Nephron (organoid): ENCODE data around the gene SLCO4A1.

ENCODE experiments used
- H3K27ac Mint-ChIP-seq, 3 experiments: 2 replicates each; pipeline ENCODE4 v1.8.0; 2020; ENCODE audit warnings: mixed read lengths in 3 of 3, mild to moderate bottlenecking in 2 of 3, moderate library complexity in 1 of 3
- H3K27me3 Mint-ChIP-seq: 2 replicates; pipeline ENCODE4 v1.8.0; 2021; ENCODE audit warnings: low read depth, mild to moderate bottlenecking, moderate library complexity, mixed read lengths
- H3K36me3 Mint-ChIP-seq: 2 replicates; pipeline ENCODE4 v1.8.0; 2020; ENCODE audit warnings: low read depth, mixed read lengths
- H3K4me1 Mint-ChIP-seq: 2 replicates; pipeline ENCODE4 v1.8.0; 2020; ENCODE audit warnings: mixed read lengths
- H3K4me3 Mint-ChIP-seq, 3 experiments: 2 replicates each; pipeline ENCODE4 v1.8.0; 2020; ENCODE audit warnings: mild to moderate bottlenecking in 3 of 3, mixed read lengths in 3 of 3, moderate library complexity in 2 of 3
- H3K9me3 Mint-ChIP-seq: 2 replicates; pipeline ENCODE4 v1.8.0; 2020; ENCODE audit warnings: mixed read lengths
- TF ChIP-seq, protein P1 (sequence below), 3 experiments: fragments of 200-600 bp; sonication (generic); IDR thresholded peaks; one replicate each; pipeline ENCODE4 v1.5.0; 2021; ENCODE audit warnings: antibody characterized with exemption in 3 of 3; ENCODE audit not compliant: unreplicated experiment in 3 of 3

SLCO4A1 gene

DNA sequence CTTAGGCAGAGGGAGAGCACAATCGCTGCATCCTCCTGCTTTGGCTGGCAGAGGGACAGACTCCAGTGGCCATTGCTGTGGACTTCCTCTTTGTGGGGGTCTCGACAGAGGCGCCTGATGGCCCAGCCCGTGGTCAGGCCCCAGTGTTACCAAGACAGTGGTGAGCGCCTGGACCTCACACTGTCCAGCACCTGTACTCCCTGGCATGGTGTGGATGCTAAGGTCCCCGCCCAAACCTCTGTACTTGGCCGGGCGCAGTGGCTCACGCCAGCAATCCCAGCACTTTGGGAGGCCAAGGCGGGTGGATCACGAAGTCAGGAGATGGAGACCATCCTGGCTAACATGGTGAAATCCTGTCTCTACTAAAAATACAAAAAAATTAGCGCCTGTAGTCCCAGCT, 64.0 kb downstream of the SLCO4A1 start:
- Mint-ChIP-seq H3K9me3 (no peaks in the 10 kb centered on the region), H3K27me3 (peaks cover 63% of the 10 kb centered on the region), H3K4me3 (no peak overlapping the region), H3K27ac (no peak overlapping the region), H3K4me1 (peaks cover 15% of the 10 kb centered on the region), H3K36me3 (no peaks in the 10 kb centered on the region)
- TF ChIP-seq, protein P1, sequence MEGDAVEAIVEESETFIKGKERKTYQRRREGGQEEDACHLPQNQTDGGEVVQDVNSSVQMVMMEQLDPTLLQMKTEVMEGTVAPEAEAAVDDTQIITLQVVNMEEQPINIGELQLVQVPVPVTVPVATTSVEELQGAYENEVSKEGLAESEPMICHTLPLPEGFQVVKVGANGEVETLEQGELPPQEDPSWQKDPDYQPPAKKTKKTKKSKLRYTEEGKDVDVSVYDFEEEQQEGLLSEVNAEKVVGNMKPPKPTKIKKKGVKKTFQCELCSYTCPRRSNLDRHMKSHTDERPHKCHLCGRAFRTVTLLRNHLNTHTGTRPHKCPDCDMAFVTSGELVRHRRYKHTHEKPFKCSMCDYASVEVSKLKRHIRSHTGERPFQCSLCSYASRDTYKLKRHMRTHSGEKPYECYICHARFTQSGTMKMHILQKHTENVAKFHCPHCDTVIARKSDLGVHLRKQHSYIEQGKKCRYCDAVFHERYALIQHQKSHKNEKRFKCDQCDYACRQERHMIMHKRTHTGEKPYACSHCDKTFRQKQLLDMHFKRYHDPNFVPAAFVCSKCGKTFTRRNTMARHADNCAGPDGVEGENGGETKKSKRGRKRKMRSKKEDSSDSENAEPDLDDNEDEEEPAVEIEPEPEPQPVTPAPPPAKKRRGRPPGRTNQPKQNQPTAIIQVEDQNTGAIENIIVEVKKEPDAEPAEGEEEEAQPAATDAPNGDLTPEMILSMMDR (IDR thresholded peaks at IDR 0.05; ENCODE audit: unreplicated experiment in 3 of 3) = no peak

DNA sequence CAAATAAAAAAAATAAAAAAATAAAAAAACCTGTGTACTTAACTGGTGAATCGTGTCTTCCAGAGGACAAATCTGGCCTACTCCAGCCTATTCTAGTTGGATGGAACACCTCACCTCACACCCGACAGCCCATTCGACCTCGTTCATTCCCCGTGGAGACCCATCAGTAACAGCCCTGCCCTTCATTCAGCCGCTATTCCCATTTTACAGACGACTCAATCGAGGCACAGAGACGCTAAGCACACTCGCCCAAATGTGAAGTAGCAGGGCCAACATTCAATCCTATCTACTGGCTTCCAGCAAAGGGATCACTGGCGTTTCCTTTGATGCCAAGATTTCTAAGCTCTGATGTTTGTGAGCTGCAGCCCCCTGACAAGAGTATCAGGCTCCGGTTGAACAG, 64.6 kb downstream of the SLCO4A1 start:
- TF ChIP-seq, protein P1 (IDR thresholded peaks at IDR 0.05; ENCODE audit: unreplicated experiment in 3 of 3) = no peak
- peak overlapping the region in 1 of 3 experiments; percentile 11 for H3K4me3 Mint-ChIP-seq
- H3K36me3 Mint-ChIP-seq = no peaks in the 10 kb centered on the region
- H3K27me3 Mint-ChIP-seq = peaks cover 67% of the 10 kb centered on the region
- H3K27ac Mint-ChIP-seq = no peak overlapping the region
- H3K9me3 Mint-ChIP-seq = no peaks in the 10 kb centered on the region
- H3K4me1 Mint-ChIP-seq = peaks cover 15% of the 10 kb centered on the region

DNA sequence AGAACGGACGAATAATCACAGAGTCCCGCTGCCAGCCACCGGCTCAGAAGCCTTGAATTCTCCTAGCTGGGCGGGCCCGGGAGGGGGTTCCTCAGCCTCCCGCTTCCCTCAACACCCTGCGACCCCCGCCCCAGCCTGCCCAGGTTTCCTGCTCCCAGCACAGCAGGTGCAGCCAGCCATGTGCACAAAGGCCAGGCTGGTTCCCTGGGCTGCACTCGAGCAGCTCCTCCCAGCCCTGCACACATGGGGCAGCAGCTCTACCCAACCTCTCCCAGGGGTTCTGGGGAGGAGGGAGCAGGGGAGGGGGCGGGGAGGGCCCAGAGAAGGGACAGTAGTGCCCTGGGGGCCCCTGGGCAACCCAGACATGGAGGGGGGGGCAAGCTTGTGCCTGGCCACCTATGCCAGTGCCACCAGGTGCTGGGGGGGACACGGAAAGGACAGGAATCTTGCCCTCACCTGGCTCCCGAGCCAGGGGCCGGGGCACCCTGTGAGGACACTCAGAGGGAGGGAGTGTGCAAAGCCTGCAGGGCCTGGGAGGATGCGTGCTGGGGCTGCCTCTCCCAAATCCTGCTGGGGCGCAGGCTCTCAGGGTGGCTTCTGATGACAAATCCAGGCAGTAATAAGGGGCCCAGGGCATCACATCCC, 65.1 kb downstream of the SLCO4A1 start:
- peaks cover 70% of the 10 kb centered on the region for H3K27me3 Mint-ChIP-seq
- no peak overlapping the region for H3K27ac Mint-ChIP-seq
- H3K9me3 Mint-ChIP-seq = no peaks in the 10 kb centered on the region
- H3K4me3 Mint-ChIP-seq = no peak overlapping the region
- TF ChIP-seq, protein P1 (IDR thresholded peaks at IDR 0.05; ENCODE audit: unreplicated experiment in 3 of 3) = no peak
- peaks cover 15% of the 10 kb centered on the region for H3K4me1 Mint-ChIP-seq
- no peaks in the 10 kb centered on the region for H3K36me3 Mint-ChIP-seq

DNA sequence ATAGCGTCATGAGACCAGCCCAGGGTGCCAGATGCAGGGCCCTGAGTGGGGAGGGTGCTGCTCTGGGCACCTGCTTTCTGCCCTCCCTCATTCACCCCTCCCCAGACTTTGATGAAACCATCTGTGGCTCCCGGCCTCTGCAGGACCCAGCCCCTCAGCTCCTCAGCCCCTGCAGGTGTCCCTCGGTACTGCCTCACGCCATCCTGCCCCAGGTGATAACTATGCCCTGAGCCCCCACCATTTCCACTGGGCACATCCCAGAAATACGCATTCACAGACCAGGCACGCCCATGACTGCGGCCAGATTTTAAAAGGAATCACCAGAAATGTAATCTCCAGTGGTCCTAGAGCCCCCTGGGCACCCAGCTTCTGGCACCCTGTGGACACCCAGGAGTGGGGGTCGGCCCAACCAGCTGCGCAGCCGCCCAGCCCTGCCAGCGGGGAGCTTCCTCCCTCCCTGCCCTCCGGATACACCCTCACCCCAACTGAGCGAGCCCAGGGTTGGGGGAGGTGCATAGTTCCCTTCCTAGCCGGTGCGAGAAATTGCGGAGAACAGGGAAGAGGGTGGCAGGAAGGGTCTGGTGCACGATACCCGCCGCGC, 65.7 kb downstream of the SLCO4A1 start:
- TF ChIP-seq, protein P1 (IDR thresholded peaks at IDR 0.05; ENCODE audit: unreplicated experiment in 3 of 3) = peak; percentile 30 to 39 (median 36)
- H3K36me3 Mint-ChIP-seq = no peaks in the 10 kb centered on the region
- H3K4me3 Mint-ChIP-seq = peak overlapping the region in 2 of 3 experiments; percentile 16 to 67
- no peaks in the 10 kb centered on the region for H3K9me3 Mint-ChIP-seq
- peaks cover 70% of the 10 kb centered on the region for H3K27me3 Mint-ChIP-seq
- H3K4me1 Mint-ChIP-seq = peaks cover 15% of the 10 kb centered on the region
- H3K27ac Mint-ChIP-seq = no peak overlapping the region

DNA sequence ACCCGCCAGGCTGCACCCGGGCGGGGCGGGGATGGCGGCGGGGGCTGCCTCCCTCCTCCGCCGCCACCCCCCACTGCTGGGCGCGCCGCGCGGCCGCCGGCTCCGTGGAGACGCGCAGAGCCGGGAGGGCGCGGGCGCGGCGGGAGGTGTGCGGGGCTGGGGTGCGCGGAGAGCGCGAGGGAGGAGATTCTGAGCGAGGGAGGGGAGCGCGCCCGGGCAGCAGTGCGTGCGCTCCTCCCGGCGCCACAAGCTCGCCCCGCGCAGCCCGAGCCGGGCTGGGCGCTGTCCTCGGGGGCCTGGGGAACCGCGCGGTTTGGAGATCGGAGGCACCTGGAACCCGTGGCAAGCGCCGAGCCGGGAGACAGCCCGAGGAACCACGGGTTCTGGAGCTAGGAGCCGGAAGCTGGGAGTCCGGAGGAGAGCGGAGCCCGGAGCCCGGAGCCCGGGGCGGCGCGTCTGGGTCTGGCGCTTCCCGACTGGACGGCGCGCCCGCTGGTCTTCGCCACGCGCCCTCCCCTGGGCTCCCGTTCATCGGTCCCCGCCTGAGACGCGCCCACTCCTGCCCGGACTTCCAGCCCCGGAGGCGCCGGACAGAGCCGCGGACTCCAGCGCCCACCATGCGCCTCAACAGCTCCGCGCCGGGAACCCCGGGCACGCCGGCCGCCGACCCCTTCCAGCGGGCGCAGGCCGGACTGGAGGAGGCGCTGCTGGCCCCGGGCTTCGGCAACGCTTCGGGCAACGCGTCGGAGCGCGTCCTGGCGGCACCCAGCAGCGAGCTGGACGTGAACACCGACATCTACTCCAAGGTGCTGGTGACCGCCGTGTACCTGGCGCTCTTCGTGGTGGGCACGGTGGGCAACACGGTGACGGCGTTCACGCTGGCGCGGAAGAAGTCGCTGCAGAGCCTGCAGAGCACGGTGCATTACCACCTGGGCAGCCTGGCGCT, 66.6 kb downstream of the SLCO4A1 start, which contains the start of gene NTSR1:
Gene NTSR1, plus strand, starts transcription at position 246 of the 946 bp plus-strand sequence. Its CDS starts 372 bp downstream, at position 618.
- TF ChIP-seq, protein P1 (IDR thresholded peaks at IDR 0.05; ENCODE audit: unreplicated experiment in 3 of 3) = no peak
- peaks cover 10% of the 10 kb centered on the region for H3K4me1 Mint-ChIP-seq
- H3K27ac Mint-ChIP-seq = no peak within 1 kb of the TSS
- H3K27me3 Mint-ChIP-seq = peaks cover 77% of the 10 kb centered on the region
- peaks cover 3% of the 10 kb centered on the region for H3K9me3 Mint-ChIP-seq
- peak within 1 kb of the TSS in 2 of 3 experiments; percentile 16 to 67 for H3K4me3 Mint-ChIP-seq
- H3K36me3 Mint-ChIP-seq = no peaks in the 10 kb centered on the region
